ENCODE data around the gene TNFRSF17.
"Not testable (repeated sequence)": the region's sequence is repeated elsewhere in the genome, so short reads cannot be mapped to it uniquely, and the experiment has no call there.

TNFRSF17 gene

DNA sequence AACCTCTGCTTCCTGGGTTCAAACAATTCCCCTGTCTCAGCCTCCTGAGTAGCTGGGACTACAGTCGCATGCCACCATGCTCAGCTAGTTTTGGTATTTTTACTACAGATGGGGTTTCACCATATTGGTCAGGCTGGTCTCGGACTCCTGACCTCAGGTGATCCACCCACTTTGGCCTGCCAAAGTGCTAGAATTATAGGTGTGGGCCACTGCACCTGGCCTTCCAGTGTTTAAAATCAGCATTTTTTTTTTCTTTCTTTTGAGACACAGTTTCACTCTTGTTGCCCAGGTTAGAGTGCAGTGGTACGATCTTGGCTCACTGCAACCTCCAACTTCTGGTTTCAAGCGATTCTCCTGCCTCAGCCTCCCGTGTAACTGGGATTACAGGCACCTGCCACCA is 5.3 kb downstream of the TNFRSF17 start:
- DNase-seq (ENCODE audit: low spot score), result not testable (repeated sequence)

DNA sequence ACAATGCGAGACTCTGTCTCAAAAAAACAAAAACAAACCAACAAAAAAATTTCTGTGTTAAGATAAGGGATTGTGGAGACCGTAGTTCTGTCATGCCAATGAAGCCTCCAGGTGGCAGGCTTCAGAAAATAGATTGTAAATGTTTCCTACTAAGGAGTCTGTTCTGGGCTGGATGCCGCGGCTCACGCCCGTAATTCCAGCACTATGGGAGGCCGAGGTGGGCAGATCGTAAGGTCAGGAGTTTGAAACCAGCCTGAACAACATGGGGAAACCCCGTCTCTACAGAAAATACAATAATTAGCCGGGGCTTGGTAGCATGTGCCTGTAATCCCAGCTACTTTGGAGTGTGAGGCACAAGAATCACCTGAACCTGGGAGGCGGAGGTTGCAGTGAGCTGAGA is 7.1 kb downstream of the TNFRSF17 start:
- DNase-seq (ENCODE audit: low spot score), result no peak

DNA sequence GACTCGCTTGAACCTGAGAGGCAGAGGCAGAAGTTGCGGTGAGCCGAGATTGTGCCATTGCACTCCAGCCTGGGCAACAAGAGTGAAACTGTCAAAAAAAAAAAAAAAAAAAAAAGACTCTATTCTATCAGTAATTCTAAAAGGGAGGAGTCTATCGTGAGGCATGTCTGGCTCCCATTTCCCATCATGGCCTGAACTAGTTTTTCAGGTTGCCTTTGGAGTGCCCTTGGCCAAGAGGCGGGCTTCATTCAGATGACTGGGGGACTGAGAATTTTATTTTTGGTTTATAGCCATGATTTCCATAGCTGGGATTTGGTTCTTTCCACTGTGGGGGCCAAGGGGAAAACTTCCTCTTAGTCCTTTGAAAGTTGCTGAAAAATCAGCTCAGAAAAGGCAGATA is 8.1 kb downstream of the TNFRSF17 start:
- DNase-seq (ENCODE audit: low spot score), result no peak

DNA sequence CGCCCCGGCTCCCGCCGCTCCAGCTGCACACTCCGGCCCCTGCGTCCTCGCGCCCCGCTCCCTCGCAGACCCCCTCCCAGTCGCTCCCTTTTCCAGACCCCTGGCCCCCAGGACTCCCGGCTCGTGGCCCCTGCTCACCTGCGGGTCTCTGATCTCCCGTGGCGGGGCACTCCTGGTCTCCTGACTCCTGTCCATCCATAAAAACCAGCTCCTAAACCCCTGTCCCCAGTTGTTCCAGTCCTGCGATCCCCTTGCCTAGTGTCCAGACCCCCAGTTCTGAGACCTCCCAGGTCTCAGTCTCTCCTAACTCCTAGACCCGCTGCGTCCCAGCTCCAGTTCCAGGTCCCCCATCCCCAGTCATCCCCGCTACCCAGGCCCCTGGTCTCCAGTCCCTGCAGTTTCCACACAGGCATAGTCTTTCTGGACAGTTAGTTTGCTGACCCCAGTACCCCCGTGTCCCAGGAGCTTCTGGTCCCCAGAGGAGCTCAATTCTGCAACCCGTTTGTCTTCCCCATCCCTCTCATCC is 11.9 kb downstream of the TNFRSF17 start:
- no peak for DNase-seq (ENCODE audit: low spot score)

DNA sequence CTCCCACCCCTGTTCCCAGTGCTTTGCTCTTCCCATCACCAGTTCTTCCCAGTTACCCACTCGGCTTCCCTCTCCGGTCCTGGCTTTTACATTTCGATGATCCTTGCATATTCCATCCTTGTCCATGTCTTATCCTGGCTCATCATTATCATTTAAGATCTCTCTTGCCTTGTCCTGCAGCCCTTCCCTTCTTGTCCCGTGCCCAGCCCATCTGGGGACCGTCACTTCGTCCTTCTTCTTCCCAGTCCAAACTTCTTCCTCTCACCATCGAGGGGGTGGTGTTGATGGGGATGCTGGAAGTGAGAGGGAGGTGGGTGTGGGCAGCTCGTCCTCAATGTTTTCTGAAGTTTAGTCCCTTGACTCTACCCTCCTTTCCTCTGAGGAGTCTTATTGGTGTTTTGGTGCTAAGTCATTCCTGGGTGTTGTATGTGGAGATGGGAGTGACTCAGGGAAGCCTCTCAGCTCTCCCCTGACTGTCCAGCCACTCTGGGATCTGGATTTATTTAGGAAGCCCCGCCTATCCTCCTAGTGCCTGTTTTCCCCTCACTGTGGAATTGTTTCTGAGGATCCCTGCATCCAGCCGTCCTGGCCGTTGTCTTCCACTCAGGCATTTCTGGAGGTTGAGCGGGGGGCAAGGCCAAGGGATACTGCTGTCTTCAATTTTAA is 12.5 kb downstream of the TNFRSF17 start:
- no peak for DNase-seq (ENCODE audit: low spot score)

DNA sequence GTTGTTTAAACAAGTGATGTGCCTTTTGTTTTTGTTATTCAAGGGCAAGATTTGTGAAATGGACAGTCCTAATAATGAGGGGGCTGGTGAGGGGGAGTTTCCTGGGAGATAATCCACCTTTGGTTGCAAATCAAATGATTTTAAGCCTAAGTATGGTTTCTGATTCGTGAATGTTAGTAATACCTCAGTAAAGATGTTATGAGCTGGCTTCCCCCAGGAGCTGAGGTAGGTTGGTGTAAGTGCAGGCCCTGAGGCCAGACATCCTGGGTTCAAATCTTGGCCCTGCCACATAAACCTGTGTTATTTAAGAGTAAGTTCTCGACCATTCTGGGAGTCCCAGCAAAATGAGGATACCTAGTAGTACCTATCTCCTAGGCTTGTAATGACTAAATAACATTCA is 13.1 kb downstream of the TNFRSF17 start:
- no peak for DNase-seq (ENCODE audit: low spot score)

DNA sequence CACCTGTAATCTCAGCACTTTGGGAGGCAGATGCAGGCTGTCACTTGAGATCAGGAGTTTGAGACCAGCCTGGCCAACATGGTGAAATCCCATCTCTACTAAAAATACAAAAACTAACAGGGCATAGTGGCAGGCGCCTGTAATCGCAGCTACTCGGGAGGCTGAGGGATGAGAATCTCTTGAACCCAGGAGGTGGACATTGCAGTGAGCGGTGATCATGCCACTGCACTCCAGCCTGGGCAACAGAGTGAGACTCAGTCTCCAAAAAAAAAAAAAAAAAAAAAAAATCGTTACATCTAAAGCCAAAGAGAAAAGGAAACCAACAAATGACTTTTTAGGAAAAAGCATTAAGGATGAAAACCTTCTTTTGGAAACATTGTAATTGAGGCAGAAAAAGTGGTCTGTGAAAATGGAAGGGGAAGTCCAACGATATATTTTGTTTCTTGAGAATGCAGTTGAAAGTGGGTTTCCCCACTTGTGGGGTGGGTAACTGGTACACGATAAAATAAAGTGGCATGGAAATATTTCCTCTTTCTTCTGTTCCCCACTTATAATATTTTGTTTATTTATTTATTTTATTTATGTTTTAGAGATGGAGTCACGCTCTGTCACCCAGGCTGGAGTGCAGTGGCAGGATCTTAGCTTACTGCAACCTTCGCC is 14.1 kb downstream of the TNFRSF17 start:
- no peak for DNase-seq (ENCODE audit: low spot score)

DNA sequence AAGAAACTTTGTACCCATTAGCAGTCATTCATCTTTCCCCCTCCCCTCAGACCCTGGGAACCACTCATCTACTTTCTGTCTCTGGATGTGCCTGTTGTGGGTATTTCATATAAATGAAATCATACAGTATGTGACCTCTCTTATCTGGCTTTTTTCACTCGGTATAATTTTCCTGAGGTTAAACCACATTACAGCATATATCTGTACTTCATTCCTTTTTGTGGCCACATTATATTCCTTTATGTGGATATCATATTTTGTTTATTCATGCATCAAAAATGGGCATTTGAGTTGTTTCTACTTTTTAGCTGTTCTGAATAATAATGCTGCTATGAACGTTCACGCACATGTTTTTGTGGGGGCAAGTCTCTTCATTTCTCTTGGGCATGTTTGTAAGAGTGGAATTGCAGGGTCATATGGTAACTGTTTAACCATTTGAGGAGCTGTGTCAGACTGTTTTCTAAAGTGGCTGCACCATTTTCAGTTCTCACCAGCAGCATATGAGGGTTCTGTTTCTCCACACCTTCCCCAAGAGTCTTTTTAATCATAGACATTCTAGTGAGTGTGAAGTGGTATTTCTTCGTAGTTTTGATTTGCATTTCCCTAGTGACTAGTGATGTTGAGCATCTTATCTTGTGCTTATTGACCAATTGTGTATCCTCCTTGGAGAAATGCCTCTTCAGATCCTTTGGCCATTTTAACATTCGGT is 15.3 kb downstream of the TNFRSF17 start:
- no peak for DNase-seq (ENCODE audit: low spot score)

DNA sequence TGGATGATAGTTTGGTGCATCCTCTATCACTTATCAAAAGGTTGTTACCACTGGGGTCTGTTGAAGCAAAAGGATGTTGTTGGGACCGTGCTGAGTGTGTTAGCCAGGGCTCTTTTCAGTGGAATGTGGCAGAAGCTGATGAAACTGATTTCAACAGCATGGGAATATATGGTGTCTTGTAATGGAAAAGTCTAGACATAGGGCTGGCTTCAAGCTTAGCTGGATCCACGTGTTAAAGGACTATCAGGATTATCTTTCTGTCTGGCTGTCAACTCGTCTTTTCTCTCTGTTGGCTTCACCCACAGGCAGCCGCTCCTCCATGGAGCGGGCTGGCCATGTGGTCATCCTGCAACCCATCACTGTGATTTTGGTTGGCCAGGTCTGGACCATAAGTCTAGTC is 20.2 kb downstream of the TNFRSF17 start:
- no peak for DNase-seq (ENCODE audit: low spot score)

DNA sequence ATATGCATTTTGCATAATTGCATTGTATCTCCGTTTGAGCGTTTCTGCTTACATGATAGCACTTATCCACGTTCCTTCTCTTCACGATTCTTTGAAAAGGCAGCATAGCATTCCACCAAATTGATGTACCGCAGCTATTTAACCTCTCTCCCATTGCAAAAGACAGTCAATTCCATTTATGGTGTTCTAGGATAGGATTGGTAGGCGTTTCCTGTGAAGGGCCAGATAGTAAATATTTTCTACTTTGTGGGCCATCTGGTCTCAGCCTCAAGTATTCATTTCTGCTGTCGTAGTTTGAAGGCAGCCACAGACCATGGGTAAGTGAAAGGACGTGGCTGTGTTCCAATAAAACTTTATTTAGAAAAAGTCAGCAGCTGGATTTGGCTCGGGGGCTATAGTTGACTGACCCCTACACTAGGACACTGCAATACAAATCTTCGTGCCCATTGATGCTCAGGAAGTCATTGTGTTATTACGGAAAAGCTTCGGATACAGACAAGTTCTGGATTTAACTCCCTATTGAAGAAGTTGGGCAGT is 21.6 kb downstream of the TNFRSF17 start:
- DNase-seq (ENCODE audit: low spot score), result no peak

DNA sequence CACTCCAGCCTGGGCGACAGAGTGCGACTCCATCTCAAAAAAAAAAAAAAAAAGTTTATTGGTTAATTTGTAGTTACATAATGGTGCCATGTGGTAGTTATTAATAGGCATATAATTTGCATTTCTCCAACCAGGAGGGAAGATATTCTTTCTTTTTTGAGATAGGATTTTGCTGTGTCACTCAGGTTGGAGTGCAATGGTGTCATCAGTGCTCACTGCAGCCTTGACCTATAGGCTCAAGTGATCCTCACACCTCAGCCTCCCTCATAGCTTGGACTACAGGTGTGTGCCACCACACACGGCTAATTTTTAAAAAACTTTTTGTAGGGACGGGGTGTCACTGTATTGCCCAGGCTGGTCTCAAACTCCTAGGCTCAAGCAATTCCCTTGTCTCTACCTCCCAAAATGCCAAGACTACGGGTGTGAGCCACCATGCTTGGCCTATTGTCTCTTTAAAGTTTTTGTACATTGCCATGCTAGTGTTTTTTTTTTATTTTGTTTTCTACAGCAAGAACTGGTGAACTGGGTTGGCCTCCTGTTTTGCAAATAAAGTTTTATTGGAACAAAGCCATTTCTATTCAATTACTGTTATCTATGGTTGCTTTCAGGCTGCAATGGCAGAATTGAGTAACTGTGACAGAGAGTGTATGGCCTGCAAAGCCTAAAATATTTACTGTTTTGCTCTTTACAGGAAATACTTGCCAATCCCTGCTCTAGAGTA is 23.4 kb downstream of the TNFRSF17 start:
- DNase-seq (ENCODE audit: low spot score), result no peak

DNA sequence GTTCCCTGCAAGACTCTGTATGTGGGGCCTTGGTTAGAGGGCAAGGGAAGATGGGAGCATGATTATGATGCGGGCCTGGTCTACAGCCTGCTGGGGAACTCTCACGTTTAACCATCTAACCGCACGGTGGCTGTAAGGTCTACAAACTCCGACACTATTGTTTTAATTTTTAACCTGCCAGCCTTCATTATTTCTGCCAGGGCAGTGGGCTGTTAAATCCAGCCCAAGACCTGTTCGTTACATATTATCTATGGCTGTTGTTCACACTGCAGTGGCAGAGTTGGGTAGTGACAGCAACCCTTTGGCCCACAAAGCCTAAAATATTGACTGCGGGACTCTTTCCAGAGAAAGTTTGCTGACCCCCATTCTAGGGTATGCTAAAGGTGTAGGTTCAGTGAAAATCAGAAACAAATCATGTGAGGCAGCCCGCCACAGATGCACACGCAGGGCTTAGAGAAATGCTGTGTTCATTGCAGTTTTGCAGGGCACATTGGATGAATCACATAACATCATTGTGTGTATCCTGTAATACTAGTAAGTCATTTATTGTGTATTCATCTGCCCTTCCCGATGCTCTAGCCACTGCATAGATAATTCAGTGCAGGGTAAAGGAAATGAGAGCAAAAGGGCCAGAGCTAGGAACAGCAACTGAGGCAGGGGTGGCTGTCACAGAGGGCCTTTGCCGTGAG is 25.8 kb downstream of the TNFRSF17 start:
- no peak for DNase-seq (ENCODE audit: low spot score)

DNA sequence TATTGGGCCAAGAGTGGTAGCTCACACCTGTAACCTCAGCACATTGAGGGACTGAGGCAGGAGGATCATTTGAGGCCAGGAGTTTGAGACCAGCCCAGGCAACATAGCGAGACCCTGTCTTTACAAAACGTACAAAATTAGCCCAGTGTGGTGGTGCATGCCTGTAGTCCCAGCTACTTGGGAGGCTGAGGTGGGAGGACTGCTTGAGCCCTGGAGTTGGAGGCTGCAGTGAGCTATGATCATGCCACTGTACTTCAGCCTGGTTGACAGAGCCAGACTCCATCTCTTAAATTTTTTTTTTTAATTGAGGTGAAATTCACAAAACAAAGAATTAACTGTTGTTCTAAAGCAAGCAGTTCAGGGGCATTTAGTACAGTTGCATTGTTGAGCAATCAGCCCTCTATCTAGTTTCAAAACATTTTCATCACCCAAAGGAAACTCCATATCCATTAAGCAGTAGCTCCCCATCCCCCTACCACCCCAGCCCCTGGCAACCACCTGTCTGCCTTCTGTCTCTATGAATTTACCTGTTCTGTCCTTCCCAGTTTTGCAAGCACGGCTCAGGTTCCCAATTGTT is 27.1 kb downstream of the TNFRSF17 start:
- no peak for DNase-seq (ENCODE audit: low spot score)

DNA sequence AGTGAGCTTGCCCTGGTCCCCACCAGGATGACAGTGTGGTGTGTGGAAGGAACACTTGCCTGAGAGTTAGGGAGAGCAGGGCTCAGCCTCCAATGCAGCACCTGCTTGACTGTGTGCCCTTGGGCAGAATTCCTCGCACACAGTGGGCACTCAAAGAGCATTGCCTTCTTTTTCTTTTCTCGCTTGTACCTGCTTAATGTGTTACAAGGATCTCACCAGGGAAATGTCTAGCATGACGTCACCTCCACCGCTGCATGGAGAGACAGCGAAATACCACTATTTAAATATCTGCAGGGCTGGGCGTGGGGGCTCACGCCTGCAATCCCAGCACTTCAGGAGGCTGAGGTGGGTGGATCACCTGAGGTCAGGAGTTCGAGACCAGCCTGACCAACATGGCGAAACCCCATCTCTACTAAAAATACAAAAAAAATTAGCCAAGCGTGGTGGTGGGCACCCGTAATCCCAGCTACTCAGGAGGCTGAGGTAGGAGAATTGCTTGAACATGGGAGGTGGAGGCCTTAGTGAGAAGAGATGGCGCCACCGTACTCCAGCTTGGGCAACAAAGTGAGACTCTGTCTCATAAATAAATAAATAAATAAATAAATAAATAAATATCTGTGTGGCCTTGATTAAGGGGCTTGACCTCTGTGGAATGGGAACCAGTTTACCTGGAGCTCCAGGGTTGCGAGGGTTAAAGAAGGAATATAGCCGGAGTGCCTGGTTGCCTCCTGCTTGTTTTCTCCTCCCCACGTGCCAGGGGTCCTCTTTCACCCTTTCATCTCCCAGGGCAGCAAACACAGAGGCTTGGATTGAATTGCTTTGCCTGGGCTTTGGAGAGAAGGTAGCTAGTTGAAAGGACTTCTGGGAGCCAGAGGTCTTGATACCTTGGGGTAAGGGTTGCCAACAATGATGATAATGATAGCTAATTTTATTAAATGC is 27.8 kb downstream of the TNFRSF17 start:
- DNase-seq (ENCODE audit: low spot score), result no peak

DNA sequence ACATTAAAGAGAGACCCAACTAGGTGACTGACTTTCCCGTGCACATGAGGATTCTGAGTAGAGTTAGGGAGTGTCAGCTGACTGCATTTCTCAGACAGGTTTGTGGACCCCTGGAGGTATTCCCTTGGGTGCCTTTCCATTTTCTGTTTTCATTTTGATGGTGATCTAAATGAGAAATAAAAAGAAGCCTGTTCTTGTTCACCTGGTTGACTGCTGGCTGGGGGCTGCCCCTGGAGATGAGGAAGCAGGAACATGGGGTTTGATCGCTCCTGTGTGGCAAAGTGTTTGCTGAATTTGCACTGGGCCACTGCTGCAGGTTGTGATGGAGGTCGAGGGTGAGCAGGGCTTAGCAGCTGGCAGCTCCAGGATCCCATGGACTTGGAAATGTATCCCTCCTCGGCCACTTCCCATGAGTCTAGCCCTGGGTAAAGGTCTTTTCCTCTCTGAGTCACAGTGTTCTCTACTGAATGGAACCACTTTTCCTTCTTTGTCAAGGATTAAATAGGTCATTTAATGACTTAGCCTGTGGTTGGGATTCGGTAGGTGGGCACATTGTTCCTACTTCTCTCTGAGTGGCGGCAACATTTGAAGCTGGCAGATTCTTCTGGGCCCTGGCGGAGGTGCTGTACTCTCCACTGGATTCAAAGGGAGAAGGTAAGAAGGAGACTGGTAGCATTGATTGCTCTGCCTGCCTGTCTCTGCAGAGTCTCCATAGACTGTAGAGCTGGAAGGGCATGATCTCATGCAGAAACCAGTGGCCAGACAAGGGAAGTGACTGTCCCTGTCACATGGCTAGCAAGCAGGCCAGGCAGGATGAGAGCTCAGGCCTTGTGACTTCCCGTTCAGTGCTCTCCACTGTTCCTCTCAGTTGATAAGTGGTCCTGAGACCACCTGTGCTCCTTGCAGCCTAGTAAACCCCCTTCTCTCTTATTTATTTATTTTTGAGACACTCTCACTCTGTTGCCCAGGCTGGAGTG is 29.4 kb downstream of the TNFRSF17 start:
- DNase-seq (ENCODE audit: low spot score), result no peak

DNA sequence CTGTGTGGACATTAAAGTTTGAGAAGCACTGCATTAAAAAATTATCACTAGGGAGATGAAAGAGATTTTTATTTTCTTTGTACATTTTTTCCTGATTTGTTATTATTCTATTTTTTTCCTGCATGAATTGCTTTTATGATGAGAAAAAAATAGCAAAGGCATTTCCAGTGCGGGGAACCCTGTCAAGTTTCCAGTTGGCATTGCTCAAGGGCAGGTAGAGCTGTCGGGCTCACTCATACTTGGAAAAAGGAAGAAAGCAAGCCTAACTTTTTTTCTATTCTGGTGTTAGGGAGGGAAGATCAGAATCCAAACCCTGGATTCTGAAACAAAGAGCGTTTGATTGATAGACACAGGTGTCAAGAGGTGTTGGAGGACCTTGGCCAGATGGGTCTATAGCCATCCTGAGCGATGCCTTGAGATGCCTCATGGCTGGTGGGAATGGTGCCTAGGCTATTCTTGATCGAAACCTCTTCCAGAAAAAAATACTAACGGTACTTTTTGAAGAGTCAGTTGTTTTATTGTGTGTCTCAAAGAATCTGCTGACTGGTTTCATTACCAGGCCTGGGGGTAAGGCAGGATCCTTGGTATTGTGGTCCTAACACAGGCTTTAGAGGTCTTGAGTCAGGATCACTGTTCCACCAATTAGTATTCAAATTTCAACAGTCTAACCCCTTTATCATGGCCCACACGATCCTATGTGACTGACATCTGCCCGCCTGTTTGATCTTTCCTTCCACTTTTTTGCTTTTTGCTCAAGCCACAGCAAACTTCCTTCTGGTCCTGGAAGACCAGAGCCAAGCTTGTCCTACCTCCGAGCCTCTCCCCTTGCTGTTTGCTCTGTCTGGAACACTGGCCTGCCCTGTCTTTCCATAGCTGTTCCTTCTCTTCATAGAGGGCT is 31.7 kb downstream of the TNFRSF17 start:
- no peak for DNase-seq (ENCODE audit: low spot score)

DNA sequence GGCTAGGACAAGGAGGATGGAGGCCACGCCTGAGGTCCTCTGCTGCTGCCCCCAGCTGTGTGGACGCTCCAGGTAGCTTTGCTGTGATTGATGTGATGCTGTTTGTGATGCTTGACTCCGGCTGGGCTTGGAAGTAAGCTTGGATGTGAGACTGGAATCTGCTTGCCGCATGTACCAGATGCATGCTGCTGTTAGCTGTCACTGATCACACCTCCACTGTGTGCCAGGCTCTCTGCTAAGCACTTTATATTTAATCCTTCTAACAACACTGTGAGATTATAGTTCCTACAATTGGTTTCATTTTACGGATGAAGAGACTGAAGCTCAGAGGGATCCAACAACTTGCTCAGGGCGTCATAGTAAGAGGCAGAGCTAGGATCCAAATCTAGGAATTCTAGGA is 35.0 kb downstream of the TNFRSF17 start:
- no peak for DNase-seq (ENCODE audit: low spot score)
